GM12865 (cell line): Measurements from ENCODE around the gene PRIM1.

ENCODE experiments used
- DNase-seq: peaks from one replicate; pipeline ENCODE4 v3.0.0; 2010; ENCODE audit warnings: low read depth
- H3K4me3 ChIP-seq: 2 replicates; pipeline ENCODE4 v1.5.1; 2011; ENCODE audit warnings: mild to moderate bottlenecking, low read depth, low read length, control low read depth
- CTCF ChIP-seq: IDR thresholded peaks from 2 replicates; pipeline ENCODE4 v1.5.1; 2011; ENCODE audit warnings: low read length, control low read depth, low read depth, inconsistent platforms; ENCODE audit not compliant: insufficient read depth; ENCODE audit errors: missing control alignments

The PRIM1 gene

GRCh38 chr12:56725723-56726102 is 26.4 kb downstream of the PRIM1 start:
- TF ChIP-seq CTCF: no peak
- no peak for DNase-seq
- peak overlapping the region; percentile 73 for H3K4me3 ChIP-seq

GRCh38 chr12:56724972-56725722 is 27.0 kb downstream of the PRIM1 start, which contains the start of gene NACA:
Gene NACA, minus strand, starts transcription at chr12:56725299. Its CDS starts 778 bp downstream, at chr12:56724521.
- peak; percentile 99 for DNase-seq
- no peak for TF ChIP-seq CTCF
- H3K4me3 ChIP-seq: peak within 1 kb of the TSS; percentile 73

GRCh38 chr12:56724701-56724971 is 27.5 kb downstream of the PRIM1 start:
- peak overlapping the region; percentile 73 for H3K4me3 ChIP-seq
- DNase-seq: no peak
- TF ChIP-seq CTCF: no peak

- peak overlapping the region; percentile 73 for H3K4me3 ChIP-seq
- no peak for TF ChIP-seq CTCF
- peak; percentile 42 for DNase-seq
These were observed 28.0 kb downstream of the PRIM1 start for GRCh38 chr12:56723889-56724700.

GRCh38 chr12:56723352-56723751 is 28.8 kb downstream of the PRIM1 start:
- TF ChIP-seq CTCF: no peak
- H3K4me3 ChIP-seq: peak overlapping the region; percentile 73
- DNase-seq: no peak

- no peak for DNase-seq
- no peak for TF ChIP-seq CTCF
- peak overlapping the region; percentile 73 for H3K4me3 ChIP-seq
These were observed 29.3 kb downstream of the PRIM1 start for GRCh38 chr12:56722832-56723231.
